GM18511 (cell line): ENCODE results near the gene SMCP.

Source experiments
- ATAC-seq: cut with Tn5 transposase; IDR thresholded peaks from one replicate; pipeline ENCODE4 v1.9.1; 2021; ENCODE audit warnings: mild to moderate bottlenecking, moderate library complexity; ENCODE audit not compliant: unreplicated experiment

The SMCP gene, protein sequence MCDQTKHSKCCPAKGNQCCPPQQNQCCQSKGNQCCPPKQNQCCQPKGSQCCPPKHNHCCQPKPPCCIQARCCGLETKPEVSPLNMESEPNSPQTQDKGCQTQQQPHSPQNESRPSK

DNA sequence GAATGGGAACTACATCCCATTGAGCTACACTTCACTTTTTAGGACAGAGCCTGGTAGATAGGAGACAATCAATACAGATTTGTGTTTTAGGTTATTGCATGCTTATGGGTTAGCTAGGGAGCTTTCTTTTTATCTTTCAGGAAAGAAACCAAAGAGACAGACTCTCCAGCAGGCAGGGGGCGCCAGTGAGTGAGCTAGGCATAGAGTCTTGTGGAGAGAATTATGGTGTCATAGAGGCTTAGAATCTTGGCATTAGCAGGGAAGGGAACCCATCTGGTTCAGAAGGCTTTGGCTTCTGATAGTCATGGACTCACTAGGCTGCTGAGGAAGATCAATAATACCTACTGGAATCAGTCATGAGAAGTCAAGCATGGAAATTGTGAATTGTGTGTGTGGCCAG lies at the start of gene SMCP:
TSS of gene SMCP (plus strand) at position 281 of the 400 bp plus-strand sequence. CDS start 6,101 bp downstream, outside the sequence.
- ATAC-seq: no peak

DNA sequence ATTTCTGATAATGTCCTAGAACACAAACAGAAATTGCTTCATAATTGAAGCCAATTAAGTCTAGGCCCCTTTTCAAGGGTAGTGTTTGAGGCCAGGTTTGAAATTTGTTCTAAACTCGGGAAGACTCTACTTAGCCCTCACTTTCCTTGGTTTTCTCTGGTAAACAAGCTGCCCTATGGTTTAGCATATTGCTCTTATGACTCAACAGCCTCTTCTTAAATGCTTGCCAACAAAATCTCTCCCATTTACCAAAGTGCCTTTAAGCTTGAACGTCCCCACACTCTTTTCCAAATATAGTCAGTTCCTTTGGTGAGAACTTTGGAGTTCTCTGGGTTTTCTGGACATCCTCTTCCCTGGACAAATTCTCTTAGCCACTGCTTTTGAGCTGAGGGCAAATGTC lies 41.3 kb upstream of the SMCP start:
- ATAC-seq: no peak

DNA sequence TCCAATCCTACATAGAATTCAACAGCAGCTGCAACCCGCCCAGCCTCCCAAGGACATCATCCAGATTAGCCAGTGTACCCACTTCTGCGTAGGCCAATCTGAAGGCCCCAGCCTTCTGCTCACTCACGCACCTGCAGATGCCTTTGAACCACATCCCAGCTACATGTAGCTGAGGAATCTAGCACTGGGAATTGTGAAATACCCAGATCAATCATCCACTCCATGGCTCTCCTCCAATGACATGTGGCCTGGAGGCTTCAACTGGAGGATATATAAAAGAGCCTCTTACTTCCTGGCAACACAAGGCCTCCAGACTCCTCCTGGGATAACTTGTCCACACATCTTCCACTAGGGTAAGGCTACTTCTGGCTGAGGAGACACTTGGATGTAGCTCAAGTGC lies 35.6 kb upstream of the SMCP start, which contains the start of gene LCE6A:
TSS of gene LCE6A (plus strand) at position 301 of the 400 bp plus-strand sequence. CDS start 665 bp downstream, outside the sequence.
- ATAC-seq: no peak

DNA sequence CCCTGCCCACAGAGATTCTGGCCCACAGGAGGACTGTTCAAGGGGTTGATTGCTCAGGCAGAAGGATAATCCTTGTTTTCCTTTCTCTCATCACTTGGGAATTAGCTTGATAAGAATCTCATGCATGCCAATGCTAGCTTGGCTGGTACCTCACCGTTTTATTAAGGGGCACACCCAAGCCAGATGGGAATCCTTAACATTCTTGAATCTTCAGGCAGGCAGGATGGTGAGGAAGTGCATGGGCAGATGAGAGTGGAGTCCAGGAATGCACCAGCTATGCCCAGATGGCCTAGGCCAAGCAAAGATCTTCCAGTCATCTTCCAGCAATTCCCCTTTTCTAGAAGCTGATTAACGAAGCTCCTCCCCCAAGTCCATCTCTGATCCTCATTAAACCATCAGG lies 22.5 kb upstream of the SMCP start:
- ATAC-seq: no peak

DNA sequence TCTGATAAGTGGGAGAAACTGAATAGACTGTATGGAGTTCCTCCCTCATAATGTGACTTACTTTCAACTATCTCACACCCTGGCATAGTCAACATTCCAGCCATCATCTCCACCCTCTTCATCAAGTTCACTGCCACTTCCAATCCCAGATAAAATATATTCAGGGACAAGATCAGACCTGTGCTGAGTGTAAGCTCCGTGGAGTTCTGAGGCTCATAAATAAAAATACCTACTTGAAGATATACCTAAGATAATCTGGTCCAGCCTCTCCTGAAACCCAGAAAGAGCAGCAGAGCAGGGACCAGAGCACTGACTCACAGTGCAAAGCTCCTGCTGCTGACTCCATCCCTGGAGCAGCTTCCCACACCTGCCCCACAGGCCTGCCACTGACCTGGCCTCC lies 20.1 kb upstream of the SMCP start:
- ATAC-seq: no peak

DNA sequence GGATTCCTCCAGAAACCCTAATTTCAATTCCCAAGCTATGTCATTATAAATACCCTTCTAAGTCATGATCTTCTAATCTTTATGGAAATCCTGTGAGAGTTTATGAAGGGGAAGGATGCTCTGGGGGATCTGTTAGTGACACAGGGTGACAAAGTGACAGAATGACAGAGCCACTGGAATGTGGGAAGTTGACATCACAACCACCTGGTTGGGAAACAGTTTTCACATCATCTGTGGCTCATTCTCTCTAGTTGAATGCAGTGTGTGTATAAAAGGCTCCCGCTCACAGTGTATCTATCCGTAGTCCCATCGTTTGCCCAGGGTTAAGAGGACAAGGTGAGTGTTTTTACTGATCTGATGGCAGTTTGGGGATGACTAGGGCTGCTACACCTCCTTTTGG lies 18.4 kb upstream of the SMCP start, which contains the start of gene LCE7A:
TSS of gene LCE7A (plus strand) at position 301 of the 400 bp plus-strand sequence. CDS start 702 bp downstream, outside the sequence.
- no peak for ATAC-seq

DNA sequence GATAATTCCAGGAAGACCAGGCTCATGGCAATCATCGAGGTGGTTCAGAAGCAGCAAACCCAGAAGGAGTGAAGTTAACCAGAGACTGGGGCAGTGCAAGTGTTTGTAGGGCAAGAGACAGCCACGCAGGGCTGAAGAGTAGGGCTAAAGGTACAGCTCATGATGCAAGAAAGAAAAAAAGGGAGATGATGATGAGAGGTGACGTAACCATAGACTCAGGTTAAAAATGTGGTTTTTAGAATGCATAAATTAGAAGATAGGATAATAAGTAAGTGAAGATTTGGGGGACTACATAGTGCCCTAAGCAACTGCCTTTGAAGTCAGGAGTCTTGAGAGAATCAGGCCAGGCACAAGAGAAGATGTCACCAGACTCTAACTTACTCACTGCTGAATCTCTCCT lies 18.0 kb upstream of the SMCP start:
- ATAC-seq: no peak

DNA sequence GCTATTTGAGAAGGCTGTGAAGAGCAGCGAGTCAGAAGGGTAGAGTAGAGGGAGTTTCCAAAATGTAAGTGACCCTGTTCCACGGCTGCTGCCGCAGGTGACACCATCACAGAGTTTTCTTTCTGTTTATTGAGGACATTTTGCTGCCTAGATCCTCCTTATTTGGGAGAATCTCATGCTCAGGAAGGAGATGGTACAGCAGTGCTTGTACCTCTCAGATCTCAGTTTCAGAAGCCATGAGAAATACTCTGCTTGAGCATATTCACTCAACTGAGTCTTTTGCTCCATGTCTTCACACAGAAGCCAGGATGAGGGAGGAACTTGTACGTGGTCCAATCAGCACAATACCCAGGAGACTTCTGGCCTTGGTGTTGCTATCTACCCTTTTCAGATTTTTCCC lies 16.7 kb upstream of the SMCP start:
- no peak for ATAC-seq

DNA sequence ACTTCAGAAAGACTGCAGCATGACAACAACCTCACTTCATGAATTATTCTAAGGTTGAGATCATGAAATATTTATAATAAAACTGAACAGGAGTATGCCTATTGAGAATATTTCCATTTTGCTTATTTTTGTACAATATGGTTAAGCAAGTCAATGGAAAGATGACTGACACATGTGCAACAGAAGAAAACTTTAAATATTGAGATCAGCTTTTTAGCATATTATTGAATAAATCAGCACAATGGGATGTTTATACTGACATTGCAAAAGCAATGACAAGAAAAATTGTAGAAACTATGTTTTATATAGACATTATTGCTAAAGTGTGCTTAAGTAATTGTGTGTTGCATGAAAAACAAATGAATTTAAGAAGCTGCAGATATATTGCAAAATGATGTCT lies 13.7 kb upstream of the SMCP start:
- no peak for ATAC-seq

DNA sequence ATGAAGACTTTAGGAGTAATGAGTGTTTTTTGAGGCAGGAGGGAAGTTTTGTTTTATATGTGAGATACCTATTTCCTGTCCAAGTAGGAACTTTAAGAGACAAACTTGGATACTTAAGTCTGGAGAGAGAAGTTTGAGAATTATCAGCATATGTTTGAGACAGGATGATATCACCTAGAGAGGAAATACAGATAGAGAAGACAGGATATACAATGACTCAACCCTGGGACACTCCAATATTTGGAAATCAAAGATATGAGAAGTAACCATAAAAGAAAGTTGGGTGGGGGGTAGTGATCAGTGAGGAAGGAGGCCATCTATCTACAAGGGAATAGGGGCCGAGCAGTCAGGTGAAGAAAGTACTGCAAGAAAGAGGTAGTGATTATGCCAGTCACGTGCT lies 11.8 kb upstream of the SMCP start:
- no peak for ATAC-seq

DNA sequence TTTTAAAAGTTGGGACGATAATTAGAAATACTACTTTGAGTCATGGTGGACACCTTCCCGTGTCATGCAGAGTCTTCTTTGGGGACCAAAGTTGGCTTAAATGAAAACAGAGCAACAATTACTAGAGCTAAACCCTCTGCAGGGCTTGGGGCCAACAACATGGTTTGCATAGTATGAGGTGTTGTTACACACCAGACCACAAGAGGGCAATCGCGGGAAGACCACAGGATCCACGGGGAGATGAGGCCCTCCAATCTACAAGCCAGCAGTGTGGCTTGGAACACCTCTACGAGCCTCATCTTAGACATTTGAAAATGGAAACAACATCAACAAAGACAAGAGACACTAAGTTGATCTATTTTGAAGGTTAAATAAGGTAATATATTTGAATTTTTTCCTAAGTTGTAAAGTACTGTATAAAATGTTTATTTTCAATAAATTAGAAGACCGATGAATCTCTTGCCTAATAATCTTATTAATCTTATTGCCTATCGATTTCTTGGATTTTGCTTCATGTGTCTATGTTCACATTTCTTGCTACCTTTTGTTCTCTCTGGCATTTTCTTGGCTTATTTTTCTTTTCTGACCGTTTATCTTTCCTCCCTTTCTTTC lies 8.2 kb upstream of the SMCP start:
- ATAC-seq: peak; percentile 70

DNA sequence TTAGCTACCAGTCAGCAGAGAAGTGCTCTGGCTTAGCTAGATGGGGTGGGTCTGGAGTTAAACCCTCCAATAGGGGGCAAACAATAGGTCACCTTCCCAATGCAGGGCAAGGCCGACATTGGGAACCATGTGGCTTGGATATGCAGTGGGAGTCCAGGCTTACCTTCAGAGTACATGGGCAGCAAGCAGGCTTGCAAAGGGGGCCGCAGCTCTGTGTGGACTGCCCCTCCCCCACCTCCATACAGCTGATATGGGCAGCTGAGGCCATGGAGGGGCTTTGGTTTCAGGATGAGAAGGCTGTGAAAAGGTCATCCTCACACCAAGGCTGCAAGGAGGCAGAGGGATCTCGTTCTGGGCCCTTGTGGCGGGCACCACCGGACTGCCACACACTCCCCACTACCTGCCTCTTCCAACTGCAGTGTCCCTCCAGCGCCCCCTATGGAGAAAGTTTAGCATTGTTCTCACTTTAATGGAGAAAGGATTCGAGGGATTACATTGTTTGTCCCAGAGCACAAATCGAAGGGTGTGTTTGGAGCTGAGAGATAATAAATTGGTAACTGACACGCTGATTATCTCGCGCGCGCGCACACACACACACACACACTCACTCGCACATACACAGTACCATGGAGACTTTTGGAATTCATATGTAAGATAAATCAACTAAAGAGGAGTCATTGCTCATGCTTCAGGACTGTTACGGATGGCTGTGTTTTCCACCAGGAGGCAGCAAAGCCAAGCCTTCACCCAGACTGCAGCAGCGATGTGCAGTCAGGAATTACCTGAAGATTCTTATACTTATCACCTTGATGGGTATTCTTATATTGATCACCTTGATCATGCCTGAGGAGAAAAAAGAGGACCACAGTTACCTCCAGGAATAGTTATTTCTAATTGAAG lies 7.0 kb upstream of the SMCP start:
- ATAC-seq: no peak

DNA sequence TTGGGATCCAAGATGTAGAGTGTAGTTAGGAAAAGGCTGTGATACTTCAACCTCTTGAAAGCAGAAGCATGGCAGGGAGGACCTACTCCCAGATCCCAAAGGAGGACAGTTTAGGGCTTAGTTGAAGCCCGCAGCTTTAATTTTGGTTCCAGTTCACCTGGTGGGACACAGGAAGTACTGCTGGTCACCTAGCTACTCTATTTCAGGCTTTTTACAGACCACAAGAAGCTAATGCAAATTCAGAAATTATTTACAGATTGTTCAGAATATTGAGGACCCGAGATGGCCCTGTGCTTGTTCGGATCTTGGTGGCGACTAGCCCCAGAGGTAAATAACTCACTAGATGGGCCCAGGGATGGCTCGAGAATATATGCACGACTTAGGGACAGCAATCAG lies 6.4 kb upstream of the SMCP start:
- no peak for ATAC-seq

DNA sequence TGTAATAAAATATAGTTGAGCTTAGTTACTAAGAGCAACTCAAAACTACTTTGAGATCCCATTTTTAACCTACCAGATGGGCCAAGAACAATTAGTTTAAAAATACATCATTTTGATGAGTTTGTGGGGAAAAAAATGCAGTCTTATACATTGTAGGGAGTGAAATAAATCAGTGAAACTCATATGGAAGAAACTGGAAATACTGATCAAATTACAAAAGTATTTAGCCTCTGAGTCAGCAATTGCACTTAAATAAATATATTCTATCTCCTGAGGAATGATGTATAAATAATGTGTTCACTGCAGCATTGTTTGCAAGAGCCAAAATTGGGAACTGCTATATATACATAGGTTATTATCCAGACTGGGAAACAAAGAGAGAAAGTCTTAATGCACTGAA lies 4.6 kb upstream of the SMCP start:
- ATAC-seq: no peak

DNA sequence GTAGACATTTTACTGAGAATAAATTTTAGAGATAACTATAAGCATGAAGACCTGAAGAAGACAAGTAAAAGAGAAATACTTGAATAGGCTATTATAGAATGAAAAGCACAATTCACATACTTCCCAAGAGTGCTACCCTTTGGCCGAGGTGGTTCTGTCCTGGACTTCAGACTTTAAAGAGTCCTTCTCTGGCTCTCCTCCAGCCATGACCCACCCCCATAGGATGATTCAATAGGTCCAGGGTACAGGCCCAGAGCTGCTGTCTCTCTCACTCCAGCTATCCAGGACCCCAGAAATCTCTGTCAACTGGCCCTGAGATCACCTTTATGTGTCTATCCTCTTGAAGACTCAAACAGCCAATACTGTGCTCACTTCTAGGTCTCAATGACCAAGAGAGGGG lies 1.3 kb upstream of the SMCP start:
- ATAC-seq: no peak

DNA sequence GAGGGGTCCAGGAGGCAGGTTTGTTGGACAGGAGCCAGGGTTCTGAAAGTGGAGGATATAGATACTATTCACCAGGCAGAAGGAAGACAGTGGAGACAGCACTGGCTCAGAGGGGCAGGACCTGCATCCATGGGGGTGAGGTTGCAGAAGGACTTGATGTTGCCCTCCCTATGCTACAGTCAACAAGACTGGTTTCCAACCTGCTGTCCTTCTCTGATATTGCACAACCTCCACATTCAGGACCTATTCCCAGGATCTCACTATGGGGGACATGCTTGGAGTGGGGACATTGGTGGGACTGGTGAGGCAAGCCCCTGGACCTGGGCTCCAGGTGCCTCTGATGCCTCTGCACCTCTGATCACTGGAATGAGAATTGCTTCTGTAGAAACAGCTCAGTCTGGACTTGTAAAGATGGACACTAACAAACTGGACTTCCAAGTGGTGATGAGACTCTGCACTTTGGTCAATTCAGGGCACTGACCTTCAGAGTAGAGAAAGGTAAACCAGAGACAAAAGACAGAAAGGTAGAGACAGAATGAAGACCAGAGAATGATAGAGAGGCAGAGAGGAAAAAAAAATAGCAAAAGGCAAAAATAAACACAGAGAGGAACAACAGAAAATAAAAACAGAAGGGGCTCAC lies 1.6 kb downstream of the SMCP start:
- no peak for ATAC-seq

DNA sequence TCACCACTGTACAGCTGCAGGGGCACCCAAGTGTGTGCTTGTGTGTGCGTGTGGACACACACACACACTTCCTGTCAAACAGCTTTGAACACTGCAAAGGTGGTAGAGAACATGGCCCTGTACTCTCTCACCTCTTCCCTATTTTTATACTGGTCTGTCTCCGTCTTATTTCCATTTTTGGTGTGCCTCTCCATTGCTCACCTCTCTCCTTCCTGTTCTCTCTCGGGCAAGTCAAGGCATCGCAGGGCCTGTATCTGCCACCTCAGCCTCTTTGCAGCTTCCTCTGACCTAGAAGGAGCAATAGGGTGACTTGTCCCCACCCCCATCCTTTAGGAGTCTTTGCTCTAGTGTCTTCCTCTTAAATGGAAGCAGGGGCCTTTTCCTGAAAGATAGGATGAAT lies 2.2 kb downstream of the SMCP start:
- no peak for ATAC-seq

DNA sequence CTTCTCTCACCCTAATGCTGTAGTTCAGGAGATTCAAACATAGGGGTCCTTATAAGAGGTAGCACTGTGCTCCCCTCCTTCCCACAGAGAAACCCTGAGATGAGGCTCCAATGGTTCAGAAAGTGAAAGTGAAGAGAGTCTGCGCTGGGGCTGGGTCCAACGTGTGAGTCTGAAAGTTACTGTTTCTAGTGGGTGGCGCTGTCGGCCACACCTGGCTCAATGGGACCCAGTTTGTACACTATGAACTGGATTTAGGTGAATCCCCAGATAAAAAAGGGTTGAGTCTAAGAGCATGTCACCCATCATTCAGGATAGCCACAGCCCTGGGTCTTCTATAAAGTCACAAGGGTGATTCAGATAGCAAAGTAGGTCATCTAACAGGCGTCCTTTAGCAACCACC lies 2.8 kb downstream of the SMCP start:
- peak; percentile 63 for ATAC-seq

DNA sequence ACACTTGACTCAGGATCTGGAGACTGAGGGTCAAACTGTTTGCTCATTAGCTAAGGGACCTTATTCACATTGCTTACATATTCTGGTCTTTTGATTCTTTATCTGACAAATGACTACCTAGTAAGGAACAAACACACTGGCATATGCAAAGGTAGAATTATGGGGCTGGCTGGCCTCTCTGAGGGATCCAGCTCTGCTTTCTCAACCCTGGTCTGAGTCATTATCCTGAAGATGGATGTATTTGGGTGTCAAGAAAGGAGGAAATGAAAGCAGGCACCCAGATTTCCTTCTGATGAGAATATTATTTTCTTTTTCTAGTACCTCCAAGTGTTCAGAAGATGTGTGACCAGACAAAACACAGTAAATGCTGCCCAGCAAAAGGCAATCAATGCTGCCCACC lies 6.0 kb downstream of the SMCP start:
- ATAC-seq: no peak

DNA sequence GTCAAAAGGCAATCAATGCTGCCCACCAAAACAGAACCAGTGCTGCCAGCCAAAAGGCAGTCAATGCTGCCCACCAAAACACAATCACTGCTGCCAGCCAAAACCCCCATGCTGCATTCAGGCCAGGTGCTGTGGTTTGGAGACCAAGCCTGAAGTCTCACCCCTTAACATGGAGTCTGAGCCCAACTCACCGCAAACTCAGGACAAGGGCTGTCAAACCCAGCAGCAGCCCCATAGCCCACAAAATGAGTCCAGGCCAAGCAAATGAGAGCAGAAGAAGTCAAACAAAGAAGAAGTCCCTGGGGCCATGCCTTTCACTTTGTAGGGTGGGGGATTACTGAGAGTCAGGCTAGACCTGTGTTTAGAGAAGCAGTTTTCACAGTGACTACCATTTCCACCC lies 6.4 kb downstream of the SMCP start:
- ATAC-seq: no peak

DNA sequence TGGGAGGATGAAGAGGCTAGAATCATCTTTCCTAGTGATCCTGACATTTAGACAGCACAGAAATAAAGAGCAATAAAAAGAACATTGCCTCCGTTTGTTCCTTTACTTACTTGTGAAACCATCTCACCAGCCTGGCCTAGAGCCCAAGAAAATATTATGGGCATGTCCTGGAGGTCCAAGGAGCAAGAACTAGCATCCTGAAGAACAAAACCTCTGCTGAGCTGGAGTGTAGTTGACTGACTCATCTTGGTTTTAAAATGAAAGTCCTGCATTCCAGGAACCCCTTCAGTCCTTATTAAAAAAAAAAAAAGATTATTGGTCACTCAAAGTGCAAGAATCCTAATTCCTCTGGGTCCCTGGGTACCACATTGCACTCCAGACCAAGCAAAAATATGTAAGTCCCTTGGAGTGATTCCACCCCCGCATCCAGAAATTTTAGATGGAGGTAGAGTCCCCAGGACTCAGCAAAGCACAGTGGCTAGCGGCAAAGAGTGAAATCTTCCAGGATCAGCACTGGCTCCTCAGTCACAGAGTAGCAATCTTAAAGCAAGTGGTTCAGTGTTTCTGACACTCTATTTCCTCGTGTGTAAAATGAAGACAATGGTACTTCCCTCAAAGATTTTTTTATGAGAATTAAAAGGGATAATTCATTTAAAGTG lies 7.0 kb downstream of the SMCP start:
- ATAC-seq: no peak
